Karpas-422 (cell line): ENCODE results near the gene AK1. TPM values are rescaled to one million over a fixed set of nuclear protein-coding genes. Genes with fewer than 3 reads are reported as not detected.

Experiments
- DNase-seq: peaks from one replicate; pipeline ENCODE4 v3.0.0-alpha.2; 2015
- H2AFZ ChIP-seq: fragments of 200-600 bp; sonication (generic); 2 replicates; pipeline ENCODE4 v1.6.1; 2014; ENCODE audit warnings: antibody characterized with exemption, low read length, mixed read lengths
- H3K27ac ChIP-seq: fragments of 200-600 bp; sonication (generic); 2 replicates; pipeline ENCODE4 v1.5.1; 2014; ENCODE audit warnings: mild to moderate bottlenecking, low read length, moderate library complexity
- H3K27me3 ChIP-seq: fragments of 200-600 bp; sonication (generic); 2 replicates; pipeline ENCODE4 v1.6.1; 2014; ENCODE audit warnings: low read length, mixed read lengths
- H3K36me3 ChIP-seq: fragments of 200-600 bp; sonication (generic); 2 replicates; pipeline ENCODE4 v1.6.1; 2014; ENCODE audit warnings: low read length, mixed read lengths; ENCODE audit not compliant: insufficient read depth
- H3K4me1 ChIP-seq: fragments of 200-600 bp; sonication (generic); 2 replicates; pipeline ENCODE4 v1.6.1; 2014; ENCODE audit warnings: mild to moderate bottlenecking, low read length, mixed read lengths
- H3K4me2 ChIP-seq: fragments of 200-600 bp; sonication (generic); 2 replicates; pipeline ENCODE4 v1.6.1; 2014; ENCODE audit warnings: low read length, low read depth, mild to moderate bottlenecking; ENCODE audit not compliant: poor library complexity, severe bottlenecking
- H3K4me3 ChIP-seq: fragments of 200-600 bp; sonication (generic); 2 replicates; pipeline ENCODE4 v1.5.1; 2014; ENCODE audit warnings: mild to moderate bottlenecking, antibody characterized with exemption, low read length, mixed read lengths
- H3K79me2 ChIP-seq: fragments of 200-600 bp; sonication (generic); 2 replicates; pipeline ENCODE4 v1.6.1; 2014; ENCODE audit warnings: mild to moderate bottlenecking, low read length, mixed read lengths
- H3K9ac ChIP-seq: fragments of 200-600 bp; sonication (generic); 2 replicates; pipeline ENCODE4 v1.6.0; 2014; ENCODE audit warnings: low read length
- H3K9me2 ChIP-seq: fragments of 200-600 bp; sonication (generic), shearing (Covaris generic); replicated peaks from 2 replicates; pipeline ENCODE4 v1.6.0; 2014; ENCODE audit warnings: mild to moderate bottlenecking, low read length, moderate library complexity; ENCODE audit not compliant: insufficient read depth
- H3K9me3 ChIP-seq: fragments of 300-700, 200-600 bp; sonication (generic); 2 replicates; pipeline ENCODE4 v1.6.1; 2014; ENCODE audit warnings: low read length, mixed read lengths
- H4K20me1 ChIP-seq: fragments of 200-600 bp; sonication (generic); 2 replicates; pipeline ENCODE4 v1.6.1; 2014; ENCODE audit warnings: mild to moderate bottlenecking, antibody characterized with exemption, low read length, low read depth; ENCODE audit not compliant: insufficient read depth
- total RNA-seq: library from RNA; depleted of rRNA; stranded (reverse); fragments of >200 nt; shearing (Covaris generic); gene quantifications from 2 replicates; pipeline ENCODE4 v1.2.3, GENCODE V29; 2014; ENCODE audit warnings: low replicate concordance

Gene AK1
- total RNA-seq, 1 experiment from 2014 or later = 1.0 TPM

GRCh38 chr9:127905004-127905728 is 27.7 kb upstream of the AK1 start:
- H3K9me2 ChIP-seq = no peaks in the 10 kb centered on the region
- H3K79me2 ChIP-seq = no peaks in the 10 kb centered on the region
- peaks cover 53% of the 10 kb centered on the region for H3K4me1 ChIP-seq
- H3K27ac ChIP-seq = 0 out of 2 replicates have a peak overlapping the region, but pooled peaks have one; percentile 10
- H3K4me3 ChIP-seq = no peak overlapping the region
- H3K4me2 ChIP-seq = no peak overlapping the region
- H3K36me3 ChIP-seq = peaks cover 3% of the 10 kb centered on the region; the same call in 1 of the 2 replicates
- H2AFZ ChIP-seq = no peak overlapping the region
- no peaks in the 10 kb centered on the region for H3K27me3 ChIP-seq
- DNase-seq = no peak
- no peaks in the 10 kb centered on the region for H3K9me3 ChIP-seq
- no peaks in the 10 kb centered on the region for H4K20me1 ChIP-seq
- peak overlapping the region; percentile 48 for H3K9ac ChIP-seq

DNA sequence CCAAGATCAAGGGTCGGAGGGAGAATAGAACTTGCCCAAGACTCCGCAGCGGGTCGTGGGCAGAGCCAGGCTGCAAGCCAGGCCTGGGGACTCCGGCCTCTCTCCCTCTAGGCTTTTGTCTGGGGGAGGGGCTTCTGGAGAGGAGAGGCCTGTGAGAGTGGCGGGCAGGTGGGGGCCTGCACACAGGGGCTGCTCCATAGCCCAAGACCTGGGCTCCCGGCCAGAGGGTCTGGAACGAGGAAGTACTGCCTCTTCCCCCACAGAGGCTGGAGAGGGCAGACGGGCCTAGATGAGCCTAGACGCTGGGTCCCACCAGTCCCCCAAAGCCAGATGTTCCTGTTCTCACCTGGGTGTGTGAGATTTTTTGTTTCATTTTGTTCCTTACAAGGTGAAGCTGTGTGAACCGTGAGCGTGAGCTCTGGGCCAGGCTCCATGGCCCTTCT is 27.1 kb upstream of the AK1 start:
- DNase-seq = no peak

DNA sequence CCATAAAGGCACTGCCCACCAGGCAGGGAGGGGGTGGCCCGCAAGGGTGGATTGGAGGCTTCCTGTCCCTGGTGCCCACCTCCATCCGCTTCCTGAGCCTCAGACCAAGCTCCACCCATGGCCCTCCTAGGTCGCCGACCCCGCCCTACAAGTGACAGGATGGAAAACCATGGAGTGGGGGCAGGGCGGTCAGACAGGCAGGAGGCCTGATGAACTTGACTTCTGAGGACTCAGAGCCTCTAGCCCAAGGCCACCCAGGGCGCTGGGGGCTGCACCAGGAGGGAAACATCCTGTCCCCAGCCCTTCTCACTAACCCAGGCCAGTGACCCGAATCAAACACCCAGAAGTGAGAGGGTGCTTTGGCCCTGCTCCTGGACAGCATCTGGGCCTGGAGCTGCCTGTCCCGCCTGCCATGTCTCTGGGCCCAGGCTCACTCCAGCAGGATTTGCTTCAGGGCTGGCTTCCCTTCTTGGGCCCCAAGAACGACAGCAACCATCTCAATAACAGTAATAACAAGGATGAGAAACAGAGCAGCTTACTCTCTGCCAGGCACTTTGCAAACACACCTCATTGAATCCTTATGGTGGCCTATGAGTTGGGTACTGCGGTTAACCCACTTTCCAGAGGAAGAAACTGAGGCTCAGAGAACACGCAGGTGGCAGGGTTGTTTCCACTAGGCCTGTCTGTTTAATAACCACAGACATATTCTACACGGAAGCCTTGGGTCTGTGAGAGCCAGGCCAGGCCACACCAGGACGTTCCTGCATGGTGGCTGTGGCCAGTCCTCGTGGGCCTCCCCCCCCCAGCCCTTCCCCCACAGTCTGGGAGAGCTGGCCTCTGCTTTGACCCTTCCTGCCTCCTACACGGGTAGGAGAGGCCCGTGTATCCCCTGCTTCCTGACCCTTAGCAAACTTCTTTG is 26.3 kb upstream of the AK1 start:
- Histone ChIP-seq H3K4me2 (no peak overlapping the region), H3K27ac (peak overlapping the region; percentile 23; the same call in 1 of the 2 replicates), H3K79me2 (peaks cover 3% of the 10 kb centered on the region), H3K9me3 (no peaks in the 10 kb centered on the region), H4K20me1 (no peaks in the 10 kb centered on the region), H3K9ac (peak overlapping the region; percentile 17; the same call in 1 of the 2 replicates), H3K36me3 (peaks cover 3% of the 10 kb centered on the region; the same call in 1 of the 2 replicates), H3K27me3 (no peaks in the 10 kb centered on the region), H2AFZ (no peak overlapping the region), H3K9me2 (no peaks in the 10 kb centered on the region), H3K4me3 (no peak overlapping the region), H3K4me1 (peaks cover 60% of the 10 kb centered on the region)
- peak; percentile 84 for DNase-seq

More for the DNA sequence above, 27.1 kb upstream of the AK1 start:
- no peak overlapping the region for H3K27ac ChIP-seq
- no peaks in the 10 kb centered on the region for H4K20me1 ChIP-seq
- no peaks in the 10 kb centered on the region for H3K9me2 ChIP-seq
- no peak overlapping the region for H3K4me2 ChIP-seq
- no peaks in the 10 kb centered on the region for H3K27me3 ChIP-seq
- no peak overlapping the region for H3K4me3 ChIP-seq
- H3K9me3 ChIP-seq = no peaks in the 10 kb centered on the region
- no peak overlapping the region; the same call in 1 of the 2 replicates for H3K9ac ChIP-seq
- H3K36me3 ChIP-seq = peaks cover 3% of the 10 kb centered on the region; the same call in 1 of the 2 replicates
- H3K4me1 ChIP-seq = peaks cover 59% of the 10 kb centered on the region
- H3K79me2 ChIP-seq = no peaks in the 10 kb centered on the region
- H2AFZ ChIP-seq = no peak overlapping the region

DNA sequence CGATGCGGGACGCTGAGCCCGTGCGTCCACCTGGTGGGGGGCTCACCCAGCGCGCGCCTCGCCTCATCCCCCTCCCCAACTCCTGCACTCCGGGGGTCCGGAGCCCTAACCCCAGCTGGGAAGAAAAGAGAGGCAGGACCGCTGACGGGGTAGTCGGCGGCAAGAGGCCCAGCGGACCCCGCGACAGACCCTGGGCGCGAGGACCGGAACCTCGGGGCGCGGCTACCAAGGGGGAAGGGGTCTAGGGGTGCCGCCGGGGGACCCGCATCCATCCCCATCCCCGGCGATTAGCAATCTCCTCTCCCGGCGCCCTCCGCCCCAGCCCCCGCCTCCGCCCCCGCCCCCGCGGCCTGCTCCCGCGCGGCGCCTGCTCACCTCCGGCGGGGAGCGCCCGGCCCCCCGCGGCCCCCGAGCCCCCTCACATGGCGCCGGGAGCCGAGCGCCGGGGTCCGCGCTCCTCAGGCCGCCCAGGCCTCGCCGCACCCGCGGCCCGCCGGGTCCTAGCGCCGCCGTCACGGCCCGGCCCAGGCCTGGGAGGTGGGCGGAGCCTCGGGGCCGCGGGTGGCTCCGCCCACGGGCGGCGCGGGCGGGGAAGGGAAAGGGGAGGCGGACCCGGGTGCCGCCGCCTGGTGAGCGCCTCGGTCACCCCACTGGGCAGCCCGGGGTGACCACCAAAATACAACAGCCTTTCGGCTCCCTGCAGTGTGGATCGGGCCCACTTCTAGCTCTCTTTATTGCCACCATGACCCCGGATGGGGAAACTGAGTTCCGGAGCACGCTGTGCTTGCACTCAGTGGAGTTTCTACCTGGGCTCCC is 21.9 kb upstream of the AK1 start, which contains the start of gene ST6GALNAC6:
Gene ST6GALNAC6 (minus strand): TSS at position 476 of the 816 bp plus-strand sequence. CDS start 1,622 bp downstream, outside the sequence.
- peak within 1 kb of the TSS; percentile 81 for H3K4me3 ChIP-seq
- H2AFZ ChIP-seq = no peak within 1 kb of the TSS
- peaks cover 26% of the 10 kb centered on the region for H3K79me2 ChIP-seq

DNA sequence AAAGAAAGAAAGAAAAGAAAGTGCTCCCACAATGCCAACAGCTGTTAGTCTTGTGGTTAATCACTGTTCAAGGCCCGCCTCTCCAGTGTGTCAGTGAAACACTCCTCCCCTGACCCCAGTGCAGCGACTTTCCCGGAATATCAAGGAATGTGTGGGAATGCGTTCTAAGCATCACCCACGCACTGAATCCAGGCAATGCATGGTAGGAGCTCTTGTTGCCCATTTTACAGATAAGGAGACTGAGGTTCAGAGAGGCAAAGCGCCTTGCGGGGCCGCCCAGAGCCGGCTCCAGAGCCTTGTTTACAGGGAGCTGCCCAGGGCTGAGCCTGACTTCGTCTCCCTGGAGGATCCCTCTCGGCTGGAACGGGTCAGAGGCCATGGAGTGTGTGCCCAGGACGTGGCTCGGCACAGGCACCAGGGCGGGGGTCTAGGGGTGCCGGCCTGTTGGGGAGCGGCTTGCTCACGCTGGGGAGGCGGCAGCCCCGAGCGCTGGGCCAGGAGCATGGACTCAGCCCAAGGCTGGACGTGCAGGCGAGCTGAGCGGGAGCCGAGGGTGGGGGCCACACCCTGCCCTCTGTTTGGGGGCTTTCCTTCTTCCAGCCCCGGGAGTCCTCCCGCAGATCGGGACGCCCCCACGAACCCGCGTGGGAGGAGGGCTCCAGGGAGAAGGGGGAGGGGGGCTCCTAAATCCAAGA is 21.1 kb upstream of the AK1 start:
- H4K20me1 ChIP-seq = peaks cover 6% of the 10 kb centered on the region; the same call in 1 of the 2 replicates
- no peaks in the 10 kb centered on the region for H3K27me3 ChIP-seq
- peaks cover 5% of the 10 kb centered on the region for H3K9me3 ChIP-seq
- no peak overlapping the region for H2AFZ ChIP-seq
- H3K36me3 ChIP-seq = peaks cover 35% of the 10 kb centered on the region
- H3K79me2 ChIP-seq = peaks cover 26% of the 10 kb centered on the region
- peak overlapping the region; percentile 97 for H3K4me2 ChIP-seq
- no peaks in the 10 kb centered on the region for H3K9me2 ChIP-seq
- peak overlapping the region; percentile 63 for H3K27ac ChIP-seq
- peak overlapping the region; percentile 81 for H3K4me3 ChIP-seq
- H3K4me1 ChIP-seq = peaks cover 48% of the 10 kb centered on the region
- DNase-seq = peak; percentile 50
- peak overlapping the region; percentile 86 for H3K9ac ChIP-seq

More for the DNA sequence above, 21.9 kb upstream of the AK1 start, which contains the start of gene ST6GALNAC6:
- peak within 1 kb of the TSS; percentile 86 for H3K9ac ChIP-seq
- H3K9me2 ChIP-seq = no peaks in the 10 kb centered on the region
- H3K4me2 ChIP-seq = peak within 1 kb of the TSS; percentile 97
- H3K4me1 ChIP-seq = peaks cover 56% of the 10 kb centered on the region
- H3K36me3 ChIP-seq = peaks cover 28% of the 10 kb centered on the region
- H3K27ac ChIP-seq = peak within 1 kb of the TSS; percentile 77
- no peaks in the 10 kb centered on the region for H3K27me3 ChIP-seq
- peaks cover 6% of the 10 kb centered on the region; the same call in 1 of the 2 replicates for H4K20me1 ChIP-seq
- DNase-seq = peak; percentile 93
- no peaks in the 10 kb centered on the region; the same call in 1 of the 2 replicates for H3K9me3 ChIP-seq

DNA sequence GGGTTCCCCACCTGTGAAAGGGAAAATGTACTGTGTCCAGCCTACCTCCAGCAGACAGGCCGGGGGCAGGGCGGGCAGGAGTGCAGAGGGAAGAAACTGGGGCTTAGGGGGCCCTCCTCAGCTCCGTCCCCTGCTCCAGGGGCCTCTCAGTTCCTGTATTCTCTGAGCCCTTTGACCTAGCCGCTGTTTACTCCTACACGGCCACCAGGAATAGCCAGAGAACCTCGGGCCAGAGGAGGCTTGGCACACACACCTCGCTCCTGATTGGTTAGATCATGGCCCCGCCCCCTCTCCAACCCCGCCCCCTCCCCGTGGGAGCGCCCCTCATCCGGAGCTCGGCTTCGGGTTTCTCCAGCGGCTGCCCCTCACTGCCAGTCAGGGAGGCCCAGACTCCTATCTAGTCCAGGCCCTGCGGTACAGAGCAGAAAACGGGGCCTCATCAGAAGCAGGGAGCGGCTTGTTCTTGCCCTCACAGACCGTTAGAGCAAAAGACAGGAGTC is 19.8 kb upstream of the AK1 start:
- peak overlapping the region; percentile 41; the same call in 1 of the 2 replicates for H3K9ac ChIP-seq
- H3K27ac ChIP-seq = no peak overlapping the region
- peak; percentile 87 for DNase-seq

More for the DNA sequence above, 19.8 kb upstream of the AK1 start:
- no peaks in the 10 kb centered on the region for H3K27me3 ChIP-seq
- no peak overlapping the region for H2AFZ ChIP-seq
- no peaks in the 10 kb centered on the region for H3K9me2 ChIP-seq
- H3K9me3 ChIP-seq = peaks cover 5% of the 10 kb centered on the region
- H3K79me2 ChIP-seq = peaks cover 26% of the 10 kb centered on the region
- H3K36me3 ChIP-seq = peaks cover 48% of the 10 kb centered on the region
- peaks cover 42% of the 10 kb centered on the region for H3K4me1 ChIP-seq
- H3K4me2 ChIP-seq = peak overlapping the region; percentile 61
- H3K4me3 ChIP-seq = peak overlapping the region; percentile 47; the same call in 1 of the 2 replicates
- H4K20me1 ChIP-seq = peaks cover 6% of the 10 kb centered on the region; the same call in 1 of the 2 replicates
